NCI-H2227 (cell line): Measurements from ENCODE around the gene CCNDBP1.

ENCODE experiments used
- DNase-seq: peaks from one replicate; lab custom pipeline; 2025; ENCODE audit not compliant: unreplicated experiment; lab: John Stamatoyannopoulos, UW

Gene CCNDBP1

GRCh38 chr15:43243020-43243645 lies 57.9 kb downstream of the CCNDBP1 start:
- DNase-seq = no peak

- DNase-seq = no peak
Measured at GRCh38 chr15:43244092-43244491, 58.9 kb downstream of the CCNDBP1 start.

GRCh38 chr15:43246261-43246774 lies 61.1 kb downstream of the CCNDBP1 start:
- no peak for DNase-seq
